ENCODE data around the gene QTRT2. TPM values are rescaled to one million over a fixed set of nuclear protein-coding genes. Genes with fewer than 3 reads are reported as not detected.
A peak's percentile ranks its signal among the peaks of the same experiment; 100 is the strongest.

Gene QTRT2
- polyA plus RNA-seq, result 10 to 100 TPM in 2 of 3 donors, 1 to 10 TPM in 1; 2.5 to 12.3 (median 12.0) TPM

DNA sequence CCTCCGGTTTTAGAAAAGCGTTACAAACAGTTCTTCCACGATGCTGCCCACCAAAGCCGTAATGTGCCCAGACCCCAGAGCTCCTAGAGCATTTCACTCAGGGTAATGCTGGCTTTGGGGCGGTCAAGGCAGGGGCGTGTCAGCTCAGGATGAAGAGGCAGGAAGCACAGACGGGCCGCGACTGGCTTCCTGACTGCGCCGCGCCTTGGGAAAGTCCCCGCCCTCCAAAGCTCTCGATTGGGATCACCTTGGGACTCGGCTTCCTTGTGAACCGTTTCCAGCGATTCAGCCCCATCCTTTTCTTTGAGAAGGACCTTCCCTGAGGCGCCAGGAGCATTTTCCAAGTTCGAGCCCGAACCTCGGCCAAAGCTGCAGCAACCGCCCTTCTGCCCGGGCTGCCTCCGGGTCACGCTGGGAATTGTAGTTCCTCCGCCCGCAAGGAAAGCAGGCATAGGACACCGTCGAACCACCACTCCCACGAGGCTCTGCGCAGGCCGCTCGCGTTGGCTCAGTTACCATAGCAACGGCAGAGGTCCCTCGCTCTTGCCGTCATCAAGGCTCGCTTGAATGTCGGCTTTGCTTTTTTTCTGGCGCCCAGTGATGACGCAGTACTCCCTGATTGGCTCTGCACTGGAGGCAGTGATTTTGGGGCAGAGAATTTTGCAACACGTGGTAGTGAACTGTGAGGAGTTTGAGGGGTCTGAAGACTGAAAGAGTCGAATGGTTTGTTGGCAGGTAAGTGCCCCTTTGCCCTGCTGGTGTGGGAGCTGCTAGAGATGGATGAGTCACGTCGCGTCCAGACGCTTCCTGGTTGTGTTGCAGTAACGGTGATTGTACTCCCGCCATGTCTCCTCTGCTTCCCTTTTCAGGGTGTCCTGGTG is at the start of gene QTRT2, which contains the start of gene CCDC191:
QTRT2 (plus strand) TSS at position 608 of the 881 bp plus-strand sequence. CDS start 8,521 bp downstream, outside the sequence.
CCDC191 (minus strand) TSS at position 397 of the 881 bp plus-strand sequence; CDS start at position 337, 60 bp downstream.
- peak; percentile 97 to 98 (median 98) for DNase-seq
- peaks cover 0 to 4% (median 0%) of the 10 kb centered on the region in 3 donors for H3K36me3 Mint-ChIP-seq
- H3K27ac Mint-ChIP-seq, result peak within 1 kb of the TSS; percentile 93 to 100 (median 98)
- H3K4me3 Mint-ChIP-seq, result peak within 1 kb of the TSS; percentile 95 to 100 (median 97)
- peaks cover 28 to 43% of the 10 kb centered on the region in 2 donors for H3K4me1 Mint-ChIP-seq
- H3K9me3 Mint-ChIP-seq, result no peaks in the 10 kb centered on the region
- H3K27me3 Mint-ChIP-seq (ENCODE audit: low read depth in 3 of 3), result peaks cover 4 to 8% (median 6%) of the 10 kb centered on the region in 3 donors

GRCh38 chr3:114011059-114011797 is 45.3 kb upstream of the QTRT2 start:
- no peak for DNase-seq
- no peak overlapping the region for H3K4me3 Mint-ChIP-seq
- H3K9me3 Mint-ChIP-seq, result no peaks in the 10 kb centered on the region
- H3K4me1 Mint-ChIP-seq, result no peaks in the 10 kb centered on the region
- no peaks in the 10 kb centered on the region for H3K27me3 Mint-ChIP-seq (ENCODE audit: low read depth in 3 of 3)
- H3K27ac Mint-ChIP-seq, result no peak overlapping the region
- H3K36me3 Mint-ChIP-seq, result peaks cover 0 to 8% (median 6%) of the 10 kb centered on the region in 3 donors

DNA sequence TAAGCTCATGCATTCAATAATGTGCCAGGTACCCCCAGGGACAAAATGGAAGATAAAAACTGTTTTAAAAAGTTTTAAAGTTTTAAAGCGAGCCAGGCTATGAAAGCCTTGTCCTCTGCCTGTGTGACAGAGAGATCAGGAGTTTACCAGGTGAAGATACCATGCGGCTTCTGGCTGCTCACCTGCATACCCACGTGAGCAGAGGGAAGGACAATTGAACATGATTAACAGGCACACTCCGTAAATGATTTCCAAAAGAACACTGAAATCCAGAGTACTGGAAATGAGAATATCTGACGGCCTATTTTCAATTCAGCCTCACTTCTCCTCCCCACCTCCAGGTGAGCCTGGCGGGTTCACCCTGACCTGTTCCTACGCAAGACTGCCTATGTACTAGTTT is 42.3 kb upstream of the QTRT2 start:
- Mint-ChIP-seq H3K4me1 (no peaks in the 10 kb centered on the region), H3K27me3 (ENCODE audit: low read depth in 3 of 3) (no peaks in the 10 kb centered on the region), H3K36me3 (peaks cover 0 to 11% (median 8%) of the 10 kb centered on the region in 3 donors), H3K27ac (peak overlapping the region in 1 of 6 donors; percentile 32), H3K9me3 (no peaks in the 10 kb centered on the region), H3K4me3 (no peak overlapping the region)
- DNase-seq, result no peak

GRCh38 chr3:114019486-114019885 is 37.1 kb upstream of the QTRT2 start:
- no peak for DNase-seq
- Mint-ChIP-seq H3K27ac (no peak overlapping the region), H3K4me1 (no peaks in the 10 kb centered on the region), H3K4me3 (no peak overlapping the region), H3K9me3 (no peaks in the 10 kb centered on the region), H3K27me3 (ENCODE audit: low read depth in 3 of 3) (no peaks in the 10 kb centered on the region), H3K36me3 (peaks cover 0 to 11% (median 7%) of the 10 kb centered on the region in 3 donors)

DNA sequence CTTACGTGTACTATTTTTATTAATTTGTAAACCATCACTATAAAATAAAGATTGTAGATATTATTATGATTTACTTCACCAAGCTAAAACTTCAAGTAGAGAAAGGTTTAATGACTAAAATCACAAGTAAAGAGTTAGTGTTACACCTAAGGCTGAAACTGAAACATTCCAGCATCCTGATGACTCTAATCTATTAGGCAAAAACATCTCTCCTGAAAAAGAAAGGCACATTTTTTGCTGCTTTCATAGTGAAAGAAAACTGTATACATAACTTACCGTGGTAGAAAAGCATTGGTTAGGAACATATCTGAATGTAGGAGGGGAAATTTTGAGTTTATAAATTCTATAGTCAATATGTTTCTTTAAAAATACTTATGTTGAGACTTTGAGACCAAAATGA is 35.6 kb upstream of the QTRT2 start:
- Mint-ChIP-seq H3K4me1 (no peaks in the 10 kb centered on the region), H3K4me3 (no peak overlapping the region), H3K27me3 (ENCODE audit: low read depth in 3 of 3) (no peaks in the 10 kb centered on the region), H3K36me3 (peaks cover 0 to 10% (median 8%) of the 10 kb centered on the region in 3 donors), H3K9me3 (no peaks in the 10 kb centered on the region), H3K27ac (no peak overlapping the region)
- no peak for DNase-seq

DNA sequence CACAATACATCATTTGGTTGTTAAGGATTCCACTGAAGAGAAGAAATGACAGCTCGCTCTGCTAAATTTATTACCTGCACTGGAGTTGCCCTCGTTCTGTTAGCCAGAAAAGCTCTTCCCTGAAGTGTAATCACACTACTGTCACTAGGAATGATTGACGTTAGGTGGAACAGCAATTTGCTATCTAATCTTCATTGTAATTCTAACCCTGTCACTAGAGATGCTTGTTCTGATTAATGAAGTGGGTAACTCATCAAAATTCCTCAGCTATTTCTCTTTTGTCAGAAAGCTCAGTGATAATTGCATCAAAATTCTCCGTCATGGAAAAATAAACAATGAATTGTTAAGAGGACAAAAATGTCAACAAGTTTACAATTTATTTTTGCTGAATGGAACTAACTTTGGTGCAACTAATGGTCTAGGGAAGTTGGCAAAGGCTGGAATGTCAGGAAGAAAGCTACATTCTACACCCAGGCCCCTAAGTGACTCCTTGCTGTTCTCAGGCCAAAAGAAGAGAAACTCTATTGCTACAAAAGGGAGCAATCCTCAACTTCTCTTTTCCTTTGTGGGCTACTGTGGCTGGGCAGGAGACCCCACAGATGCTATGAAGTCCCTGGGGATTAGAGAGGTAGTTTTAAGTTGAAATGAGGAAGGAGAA is 34.3 kb upstream of the QTRT2 start:
- H3K36me3 Mint-ChIP-seq, result peaks cover 0 to 10% (median 8%) of the 10 kb centered on the region in 3 donors
- no peaks in the 10 kb centered on the region for H3K4me1 Mint-ChIP-seq

DNA sequence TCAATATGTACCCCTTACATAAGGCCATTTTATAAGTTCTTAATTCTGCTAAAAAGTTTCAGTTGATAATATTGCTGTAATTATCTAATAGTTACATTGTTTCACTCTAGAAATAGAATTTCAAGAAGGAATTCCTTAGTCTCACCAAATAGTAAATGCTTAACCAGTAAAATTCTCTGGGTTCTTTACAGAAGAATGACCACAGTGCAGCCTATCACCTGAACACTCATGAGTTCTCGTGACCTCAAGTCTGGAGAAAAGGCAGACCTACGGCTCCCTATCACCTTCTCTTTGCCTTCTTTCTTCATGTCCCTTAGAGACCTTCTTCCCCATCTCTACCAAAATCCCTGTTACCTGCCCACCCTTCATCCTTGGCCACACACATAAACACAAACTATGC is 31.1 kb upstream of the QTRT2 start:
- H3K27me3 Mint-ChIP-seq (ENCODE audit: low read depth in 3 of 3), result peaks cover 0 to 3% (median 0%) of the 10 kb centered on the region in 3 donors
- H3K4me3 Mint-ChIP-seq, result no peak overlapping the region
- no peaks in the 10 kb centered on the region for H3K4me1 Mint-ChIP-seq
- DNase-seq, result no peak
- no peaks in the 10 kb centered on the region for H3K9me3 Mint-ChIP-seq
- peaks cover 0 to 6% (median 4%) of the 10 kb centered on the region in 3 donors for H3K36me3 Mint-ChIP-seq
- no peak overlapping the region for H3K27ac Mint-ChIP-seq

More for the DNA sequence above, 34.3 kb upstream of the QTRT2 start:
- H3K4me3 Mint-ChIP-seq, result no peak overlapping the region
- H3K9me3 Mint-ChIP-seq, result no peaks in the 10 kb centered on the region
- no peak overlapping the region for H3K27ac Mint-ChIP-seq
- DNase-seq, result no peak
- H3K27me3 Mint-ChIP-seq (ENCODE audit: low read depth in 3 of 3), result peaks cover 0 to 3% (median 0%) of the 10 kb centered on the region in 3 donors

DNA sequence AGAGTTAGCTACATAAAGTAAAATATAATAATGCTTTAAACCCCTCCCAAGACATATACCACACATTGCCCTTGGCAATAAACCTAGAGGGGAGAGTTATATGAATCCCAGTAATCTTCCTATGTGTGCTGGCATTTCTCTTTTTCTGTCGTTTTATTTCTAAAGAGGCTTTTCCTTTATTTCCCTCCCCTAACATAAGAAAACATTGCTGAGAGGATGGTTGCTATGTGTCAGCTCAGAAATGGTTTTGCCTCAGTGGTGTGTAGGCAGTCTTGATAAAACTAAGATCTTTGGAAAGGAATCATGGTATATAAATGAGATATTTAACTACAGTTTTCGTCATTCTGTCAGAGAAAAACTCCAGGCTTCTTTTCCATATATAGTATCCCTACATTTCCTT is 30.2 kb upstream of the QTRT2 start:
- Mint-ChIP-seq H3K9me3 (no peaks in the 10 kb centered on the region), H3K27me3 (ENCODE audit: low read depth in 3 of 3) (peaks cover 0 to 3% (median 0%) of the 10 kb centered on the region in 3 donors), H3K4me3 (no peak overlapping the region), H3K27ac (no peak overlapping the region), H3K36me3 (peaks cover 0 to 8% (median 4%) of the 10 kb centered on the region in 3 donors), H3K4me1 (no peaks in the 10 kb centered on the region)
- no peak for DNase-seq

GRCh38 chr3:114033721-114034120 is 22.8 kb upstream of the QTRT2 start:
- peaks cover 0 to 1% (median 0%) of the 10 kb centered on the region in 3 donors for H3K27me3 Mint-ChIP-seq (ENCODE audit: low read depth in 3 of 3)
- H3K4me1 Mint-ChIP-seq, result no peaks in the 10 kb centered on the region
- DNase-seq, result no peak
- H3K36me3 Mint-ChIP-seq, result peaks cover 3 to 33% (median 17%) of the 10 kb centered on the region in 3 donors
- no peaks in the 10 kb centered on the region for H3K9me3 Mint-ChIP-seq
- peak overlapping the region in 1 of 6 donors; percentile 58 for H3K27ac Mint-ChIP-seq
- no peak overlapping the region for H3K4me3 Mint-ChIP-seq

- Mint-ChIP-seq H3K27me3 (ENCODE audit: low read depth in 3 of 3) (peaks cover 0 to 1% (median 0%) of the 10 kb centered on the region in 3 donors), H3K9me3 (no peaks in the 10 kb centered on the region), H3K27ac (no peak overlapping the region), H3K4me1 (no peaks in the 10 kb centered on the region), H3K36me3 (peaks cover 3 to 34% (median 17%) of the 10 kb centered on the region in 3 donors), H3K4me3 (no peak overlapping the region)
- DNase-seq, result no peak
Measured at GRCh38 chr3:114034211-114034610, 22.3 kb upstream of the QTRT2 start.

- no peaks in the 10 kb centered on the region for H3K9me3 Mint-ChIP-seq
- H3K4me3 Mint-ChIP-seq, result no peak overlapping the region
- no peak for DNase-seq
- H3K36me3 Mint-ChIP-seq, result peaks cover 3 to 34% (median 17%) of the 10 kb centered on the region in 3 donors
- peaks cover 0 to 1% (median 0%) of the 10 kb centered on the region in 3 donors for H3K27me3 Mint-ChIP-seq (ENCODE audit: low read depth in 3 of 3)
- H3K4me1 Mint-ChIP-seq, result no peaks in the 10 kb centered on the region
- H3K27ac Mint-ChIP-seq, result no peak overlapping the region
Measured at GRCh38 chr3:114034787-114035545, 21.6 kb upstream of the QTRT2 start.

DNA sequence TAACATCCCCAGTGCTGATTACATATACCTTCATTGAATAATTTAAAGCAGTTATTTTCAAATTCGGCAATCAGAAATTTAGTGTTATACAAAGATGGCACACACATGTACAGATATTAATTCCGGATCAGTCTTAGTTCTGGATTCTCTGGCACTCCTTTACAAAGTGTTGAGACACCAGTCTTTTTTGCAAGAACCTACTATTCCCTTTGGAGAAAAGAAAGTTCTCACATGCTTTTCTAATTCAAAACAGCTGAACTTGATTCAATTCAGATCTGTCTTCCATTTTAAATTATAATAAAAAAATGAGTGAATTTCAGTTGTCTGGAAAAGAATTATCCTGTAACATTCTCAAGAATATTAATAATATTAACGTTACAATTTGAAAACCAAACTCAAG is 20.6 kb upstream of the QTRT2 start:
- Mint-ChIP-seq H3K4me1 (no peaks in the 10 kb centered on the region), H3K4me3 (no peak overlapping the region), H3K36me3 (peaks cover 3 to 29% (median 17%) of the 10 kb centered on the region in 3 donors), H3K27me3 (ENCODE audit: low read depth in 3 of 3) (peaks cover 0 to 1% (median 0%) of the 10 kb centered on the region in 3 donors), H3K27ac (no peak overlapping the region), H3K9me3 (no peaks in the 10 kb centered on the region)
- no peak for DNase-seq

GRCh38 chr3:114043205-114043604 is 13.3 kb upstream of the QTRT2 start:
- no peaks in the 10 kb centered on the region for H3K4me1 Mint-ChIP-seq
- no peak overlapping the region for H3K27ac Mint-ChIP-seq
- H3K36me3 Mint-ChIP-seq, result peaks cover 3 to 7% (median 3%) of the 10 kb centered on the region in 3 donors
- no peak overlapping the region for H3K4me3 Mint-ChIP-seq
- no peaks in the 10 kb centered on the region for H3K9me3 Mint-ChIP-seq
- no peak for DNase-seq
- H3K27me3 Mint-ChIP-seq (ENCODE audit: low read depth in 3 of 3), result peaks cover 0 to 1% (median 0%) of the 10 kb centered on the region in 3 donors
